RWPE2 (cell line): ENCODE results near the gene NRXN2.
A peak's percentile ranks its signal among the peaks of the same experiment; 100 is the strongest.
"Not testable (repeated sequence)": the region's sequence is repeated elsewhere in the genome, so short reads cannot be mapped to it uniquely, and the experiment has no call there.

Experiments used
- ATAC-seq: fragments of 200-7000 bp; cut with Tn5 transposase; 3 replicates; pipeline ENCODE4 v1.9.1; 2021; ENCODE audit warnings: low read depth
- DNase-seq: peaks from one replicate; pipeline ENCODE4 v3.0.0-alpha.2; 2020; ENCODE audit warnings: low spot score
- H3K27ac ChIP-seq: fragments of 450-650 bp; 2 replicates; pipeline ENCODE4 v1.5.1; 2017; ENCODE audit warnings: mild to moderate bottlenecking; ENCODE audit not compliant: poor library complexity, severe bottlenecking
- H3K27me3 ChIP-seq: fragments of 250-450 bp; sonication (Bioruptor Pico); 2 replicates; pipeline ENCODE4 v1.5.1; 2021; ENCODE audit warnings: mild to moderate bottlenecking, moderate library complexity; ENCODE audit not compliant: insufficient read depth, poor library complexity, severe bottlenecking
- H3K36me3 ChIP-seq: fragments of 250-450 bp; sonication (Bioruptor Pico); 2 replicates; pipeline ENCODE4 v1.5.1; 2020; ENCODE audit warnings: low read depth, mild to moderate bottlenecking, moderate library complexity
- H3K4me1 ChIP-seq: fragments of 250-450 bp; sonication (Bioruptor Pico); 2 replicates; pipeline ENCODE4 v1.5.1; 2021; ENCODE audit warnings: mild to moderate bottlenecking, moderate library complexity; ENCODE audit not compliant: insufficient read depth, poor library complexity, severe bottlenecking
- H3K4me3 ChIP-seq: fragments of 250-450 bp; sonication (Bioruptor Pico); 2 replicates; pipeline ENCODE4 v1.5.1; 2021; ENCODE audit warnings: mild to moderate bottlenecking, moderate library complexity; ENCODE audit not compliant: severe bottlenecking
- H3K9me3 ChIP-seq: fragments of 250-450 bp; sonication (Bioruptor Pico); 2 replicates; pipeline ENCODE4 v1.5.1; 2021; ENCODE audit warnings: mild to moderate bottlenecking, moderate library complexity; ENCODE audit not compliant: severe bottlenecking
- CTCF ChIP-seq: fragments of 450-650 bp; IDR thresholded peaks from one replicate; pipeline ENCODE4 v1.5.1; 2017; ENCODE audit warnings: mild to moderate bottlenecking, moderate library complexity; ENCODE audit not compliant: poor library complexity, severe bottlenecking

The NRXN2 gene

DNA sequence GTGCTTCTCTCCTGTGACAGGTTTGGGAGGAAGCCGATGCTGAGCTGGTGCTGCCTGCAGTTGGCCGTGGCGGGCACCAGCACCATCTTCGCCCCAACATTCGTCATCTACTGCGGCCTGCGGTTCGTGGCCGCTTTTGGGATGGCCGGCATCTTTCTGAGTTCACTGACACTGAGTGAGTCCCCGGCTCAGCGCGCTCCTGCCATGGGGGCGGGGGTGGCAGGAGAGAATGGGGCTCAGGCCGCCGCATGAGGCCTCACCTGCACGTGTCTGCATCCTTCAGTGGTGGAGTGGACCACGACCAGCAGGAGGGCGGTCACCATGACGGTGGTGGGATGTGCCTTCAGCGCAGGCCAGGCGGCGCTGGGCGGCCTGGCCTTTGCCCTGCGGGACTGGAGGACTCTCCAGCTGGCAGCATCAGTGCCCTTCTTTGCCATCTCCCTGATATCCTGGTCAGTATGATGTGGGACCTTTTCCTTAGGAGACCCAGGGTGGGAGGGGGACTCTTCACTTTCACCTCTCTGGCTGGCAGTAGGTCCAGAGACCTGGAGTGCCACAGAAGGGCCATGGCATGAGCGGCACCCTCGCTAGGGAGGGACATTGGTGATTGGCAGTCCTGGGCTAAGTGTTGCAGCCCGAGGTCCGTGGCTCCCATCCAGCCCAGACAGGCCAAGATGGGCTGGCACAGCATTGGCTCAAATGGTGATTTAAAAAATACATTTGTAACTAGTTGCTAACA is 160.8 kb downstream of the NRXN2 start:
- H3K4me3 ChIP-seq = no peak overlapping the region
- no peaks in the 10 kb centered on the region for H3K27me3 ChIP-seq
- TF ChIP-seq CTCF = no peak
- no peak overlapping the region for H3K27ac ChIP-seq
- H3K9me3 ChIP-seq = no peaks in the 10 kb centered on the region
- H3K36me3 ChIP-seq = no peaks in the 10 kb centered on the region
- DNase-seq (no peak), ATAC-seq (no peak)
- H3K4me1 ChIP-seq = peaks cover 3% of the 10 kb centered on the region

GRCh38 chr11:64561429-64561828 is 161.6 kb downstream of the NRXN2 start:
- H3K27me3 ChIP-seq, ATAC-seq, H3K9me3 ChIP-seq, DNase-seq, H3K36me3 ChIP-seq, H3K27ac ChIP-seq, H3K4me1 ChIP-seq, H3K4me3 ChIP-seq: not testable (repeated sequence)

- TF ChIP-seq CTCF = no peak
- H3K36me3 ChIP-seq = no peaks in the 10 kb centered on the region
- no peak overlapping the region for H3K4me3 ChIP-seq
- H3K27ac ChIP-seq = no peak overlapping the region
- no peaks in the 10 kb centered on the region for H3K27me3 ChIP-seq
- no peaks in the 10 kb centered on the region for H3K9me3 ChIP-seq
- DNase-seq (peak; percentile 34), ATAC-seq (no peak)
- H3K4me1 ChIP-seq = peaks cover under 1% of the 10 kb centered on the region
Measured at GRCh38 chr11:64560941-64561340, 162.1 kb downstream of the NRXN2 start.

DNA sequence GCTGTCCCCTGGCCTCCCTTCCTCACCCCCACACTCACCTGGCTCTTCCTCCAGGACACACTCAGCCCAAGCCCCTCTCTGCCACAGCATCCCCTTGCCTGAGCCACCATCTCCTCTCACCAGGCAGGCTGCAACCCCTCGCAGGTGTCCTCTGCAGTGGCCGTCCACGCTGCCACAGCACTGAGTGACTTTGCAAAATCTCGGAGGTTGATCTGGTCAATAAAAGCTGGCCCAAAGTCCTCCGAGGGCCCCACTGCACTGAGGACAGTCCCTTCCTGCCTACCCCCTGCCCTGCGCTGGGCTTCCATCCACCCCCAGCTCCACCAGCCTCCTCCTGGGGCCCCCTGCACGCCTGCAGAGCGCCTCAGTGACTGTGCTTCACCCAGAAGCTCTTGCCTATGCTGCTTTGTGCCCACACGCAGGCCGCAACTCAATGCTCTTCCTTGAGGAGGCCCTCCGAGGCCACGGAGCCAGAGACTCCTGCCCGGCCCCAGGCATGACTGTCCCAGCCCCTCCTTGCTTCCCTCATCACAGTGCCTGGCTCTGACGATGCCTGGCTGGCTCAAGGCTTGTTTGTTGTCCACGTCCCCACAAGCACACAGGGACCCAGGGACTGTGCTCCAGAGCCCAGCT is 162.7 kb downstream of the NRXN2 start:
- no peak for ATAC-seq
- no peak overlapping the region for H3K27ac ChIP-seq

More for the DNA sequence above, 162.7 kb downstream of the NRXN2 start:
- Histone ChIP-seq H3K4me3 (no peak overlapping the region), H3K4me1 (no peaks in the 10 kb centered on the region), H3K27me3 (no peaks in the 10 kb centered on the region), H3K36me3 (no peaks in the 10 kb centered on the region), H3K9me3 (no peaks in the 10 kb centered on the region)
- DNase-seq = peak; percentile 47
- TF ChIP-seq CTCF = no peak
